GM21447 (cell line): ENCODE measurements around the gene FGF1.

ENCODE experiments used
- ATAC-seq: cut with Tn5 transposase; IDR thresholded peaks from one replicate; pipeline ENCODE4 v1.9.1; 2021; ENCODE audit not compliant: unreplicated experiment

The FGF1 gene

GRCh38 chr5:142544946-142545649 is 140.8 kb downstream of the FGF1 start:
- ATAC-seq, result no peak

GRCh38 chr5:142544071-142544753 is 141.7 kb downstream of the FGF1 start:
- ATAC-seq, result no peak

- no peak for ATAC-seq
Observed at GRCh38 chr5:142542906-142543305, 143.0 kb downstream of the FGF1 start.
